Ishikawa (cell line): ENCODE results near the gene C15orf40.

Experiments used
- CREB1 ChIP-seq: IDR thresholded peaks from 2 replicates; pipeline ENCODE4 v1.6.1; 2012; ENCODE audit warnings: low read depth
- EGR1 ChIP-seq: IDR thresholded peaks from 2 replicates; pipeline ENCODE4 v1.6.1; 2012
- FOXM1 ChIP-seq: IDR thresholded peaks from 2 replicates; pipeline ENCODE4 v1.6.1; 2012; ENCODE audit warnings: low read depth, borderline replicate concordance
- RAD21 ChIP-seq: IDR thresholded peaks from 2 replicates; pipeline ENCODE4 v1.6.1; 2012; ENCODE audit warnings: low read depth
- REST ChIP-seq: IDR thresholded peaks from 2 replicates; pipeline ENCODE4 v1.6.1; 2012; ENCODE audit warnings: low read depth, mild to moderate bottlenecking
- USF1 ChIP-seq: IDR thresholded peaks from 2 replicates; pipeline ENCODE4 v1.6.1; 2012
- ZBTB7A ChIP-seq: IDR thresholded peaks from 2 replicates; pipeline ENCODE4 v1.6.1; 2012; ENCODE audit warnings: low read depth

- TF ChIP-seq CREB1 (no peak), RAD21 (no peak), REST (no peak), ZBTB7A (no peak), USF1 (no peak), FOXM1 (no peak), EGR1 (no peak)
These were observed 42.1 kb downstream of the C15orf40 start for GRCh38 chr15:82969353-82969752.
